Medulla oblongata (tissue), 1 donor: ENCODE data around the gene HMG20A.

Source experiments
- DNase-seq: peaks from one replicate; pipeline ENCODE4 v3.0.0-alpha.2; 2015; ENCODE audit errors: extremely low spot score

The HMG20A gene

GRCh38 chr15:77517579-77517978 is 96.9 kb downstream of the HMG20A start:
- DNase-seq = no peak

GRCh38 chr15:77518458-77518857 is 97.8 kb downstream of the HMG20A start:
- DNase-seq = no peak

GRCh38 chr15:77519540-77519939 is 98.9 kb downstream of the HMG20A start:
- DNase-seq = no peak

GRCh38 chr15:77521206-77521605 is 100.5 kb downstream of the HMG20A start:
- no peak for DNase-seq

GRCh38 chr15:77525400-77525811 is 104.7 kb downstream of the HMG20A start:
- no peak for DNase-seq

- DNase-seq = no peak
Observed at GRCh38 chr15:77525907-77526594, 105.4 kb downstream of the HMG20A start.

- no peak for DNase-seq
Observed at GRCh38 chr15:77526595-77527163, 106.0 kb downstream of the HMG20A start.

- no peak for DNase-seq
Observed at GRCh38 chr15:77527164-77527778, 106.6 kb downstream of the HMG20A start.

GRCh38 chr15:77527831-77528231 is 107.1 kb downstream of the HMG20A start:
- DNase-seq = no peak

- no peak for DNase-seq
Observed at GRCh38 chr15:77528290-77528967, 107.7 kb downstream of the HMG20A start.

- no peak for DNase-seq
Observed at GRCh38 chr15:77528968-77529319, 108.3 kb downstream of the HMG20A start.

GRCh38 chr15:77529394-77530159 is 108.9 kb downstream of the HMG20A start:
- no peak for DNase-seq

- DNase-seq = no peak
Observed at GRCh38 chr15:77530576-77530975, 109.9 kb downstream of the HMG20A start.

- no peak for DNase-seq
Observed at GRCh38 chr15:77531191-77532000, 110.7 kb downstream of the HMG20A start.

GRCh38 chr15:77532067-77532710 is 111.5 kb downstream of the HMG20A start:
- DNase-seq = no peak

GRCh38 chr15:77532846-77533245 is 112.2 kb downstream of the HMG20A start:
- no peak for DNase-seq

GRCh38 chr15:77533578-77534430 is 113.1 kb downstream of the HMG20A start:
- DNase-seq = no peak
